Large intestine (tissue), 3 donors: ENCODE results near the gene RAPGEF1. TPM values are rescaled to one million over a fixed set of nuclear protein-coding genes. Genes with fewer than 3 reads are reported as not detected.

Experiments used
- DNase-seq, 2 donors: peaks; one replicate each; pipeline versions ENCODE4 v3.0.0 to v3.0.0-alpha.2; 2013
- H3K27ac ChIP-seq: one replicate; pipeline ENCODE4 v1.5.1; 2013; ENCODE audit warnings: low read length
- H3K27me3 ChIP-seq: 2 replicates; pipeline ENCODE4 v1.6.1; 2013; ENCODE audit warnings: low read length; ENCODE audit not compliant: control insufficient read depth, insufficient read depth
- H3K36me3 ChIP-seq: 2 replicates; pipeline ENCODE4 v1.6.1; 2013; ENCODE audit warnings: low read length; ENCODE audit not compliant: control insufficient read depth, insufficient read depth
- H3K4me1 ChIP-seq: one replicate; pipeline ENCODE4 v1.6.1; 2013; ENCODE audit warnings: low read length; ENCODE audit not compliant: control insufficient read depth, insufficient read depth
- H3K4me3 ChIP-seq: one replicate; pipeline ENCODE4 v1.5.1; 2013; ENCODE audit warnings: low read length
- H3K9me3 ChIP-seq: one replicate; pipeline ENCODE4 v1.6.1; 2013; ENCODE audit warnings: mild to moderate bottlenecking, low read depth, low read length, moderate library complexity; ENCODE audit not compliant: control insufficient read depth
- WGBS: methylation state at CpG from one replicate; pipeline ENCODE4 v1.1.5; 2013; ENCODE audit warnings: low lambda C conversion rate; ENCODE audit not compliant: insufficient coverage; 5-methylcytosine and 5-hydroxymethylcytosine counted together
- polyA plus RNA-seq: library from polyadenylated mRNA; unstranded; fragments of 120-200 nt; gene quantifications from one replicate; pipeline ENCODE4 v1.2.1, GENCODE V29; 2013

Gene RAPGEF1
- polyA plus RNA-seq, 1 donor: 39.7 TPM

GRCh38 chr9:131616983-131617604 lies 122.8 kb downstream of the RAPGEF1 start:
- Histone ChIP-seq H3K4me1 (no peaks in the 10 kb centered on the region), H3K36me3 (peaks cover 93% of the 10 kb centered on the region), H3K27ac (no peak overlapping the region), H3K4me3 (no peak overlapping the region), H3K9me3 (no peaks in the 10 kb centered on the region), H3K27me3 (no peaks in the 10 kb centered on the region)
- DNase-seq: no peak
- 78% methylated on average over 8 of the region's 10 CpGs for WGBS

GRCh38 chr9:131614340-131614915 lies 125.4 kb downstream of the RAPGEF1 start:
- Histone ChIP-seq H3K27ac (no peak overlapping the region), H3K36me3 (peaks cover 78% of the 10 kb centered on the region)
- DNase-seq: no peak

GRCh38 chr9:131613921-131614320 lies 126.0 kb downstream of the RAPGEF1 start:
- Histone ChIP-seq H3K36me3 (peaks cover 76% of the 10 kb centered on the region), H3K9me3 (no peaks in the 10 kb centered on the region), H3K27me3 (no peaks in the 10 kb centered on the region), H3K4me3 (no peak overlapping the region), H3K4me1 (peaks cover 5% of the 10 kb centered on the region), H3K27ac (no peak overlapping the region)
- no peak for DNase-seq
- no CpG with 5 or more reads among the region's 8 CpGs for WGBS

More at GRCh38 chr9:131614340-131614915, 125.4 kb downstream of the RAPGEF1 start:
- no peak overlapping the region for H3K4me3 ChIP-seq
- peaks cover under 1% of the 10 kb centered on the region for H3K4me1 ChIP-seq
- no peaks in the 10 kb centered on the region for H3K27me3 ChIP-seq
- WGBS: 100% methylated on average over 2 of the region's 8 CpGs
- no peaks in the 10 kb centered on the region for H3K9me3 ChIP-seq

- DNase-seq: no peak
- peaks cover 72% of the 10 kb centered on the region for H3K36me3 ChIP-seq
- WGBS: 100% methylated on average over 2 of the region's 7 CpGs
- no peaks in the 10 kb centered on the region for H3K27me3 ChIP-seq
- peaks cover 11% of the 10 kb centered on the region for H3K4me1 ChIP-seq
- H3K9me3 ChIP-seq: no peaks in the 10 kb centered on the region
- no peak overlapping the region for H3K4me3 ChIP-seq
- H3K27ac ChIP-seq: no peak overlapping the region
These were observed 127.0 kb downstream of the RAPGEF1 start for GRCh38 chr9:131612851-131613250.

GRCh38 chr9:131611586-131612315 lies 128.1 kb downstream of the RAPGEF1 start:
- no peak for DNase-seq
- Histone ChIP-seq H3K27ac (no peak overlapping the region), H3K4me3 (no peak overlapping the region), H3K36me3 (peaks cover 68% of the 10 kb centered on the region), H3K9me3 (no peaks in the 10 kb centered on the region), H3K4me1 (peaks cover 16% of the 10 kb centered on the region), H3K27me3 (no peaks in the 10 kb centered on the region)
- WGBS: 100% methylated on average over 1 of the region's 11 CpGs

GRCh38 chr9:131610231-131610761 lies 129.6 kb downstream of the RAPGEF1 start:
- DNase-seq: peak; percentile 26 to 38
- peaks cover 61% of the 10 kb centered on the region for H3K36me3 ChIP-seq
- H3K9me3 ChIP-seq: no peaks in the 10 kb centered on the region
- no peak overlapping the region for H3K4me3 ChIP-seq
- WGBS: 100% methylated on average over 2 of the region's 7 CpGs
- H3K27ac ChIP-seq: peak overlapping the region; percentile 73
- H3K4me1 ChIP-seq: peaks cover 16% of the 10 kb centered on the region
- no peaks in the 10 kb centered on the region for H3K27me3 ChIP-seq

- whole genome bisulfite sequencing: no CpG with 5 or more reads among the region's 14 CpGs
- H3K36me3 ChIP-seq: peaks cover 62% of the 10 kb centered on the region
- H3K9me3 ChIP-seq: no peaks in the 10 kb centered on the region
- no peaks in the 10 kb centered on the region for H3K27me3 ChIP-seq
- H3K4me1 ChIP-seq: peaks cover 16% of the 10 kb centered on the region
- H3K27ac ChIP-seq: peak overlapping the region; percentile 73
- no peak for DNase-seq
- H3K4me3 ChIP-seq: no peak overlapping the region
These were observed 130.6 kb downstream of the RAPGEF1 start for GRCh38 chr9:131609099-131609830.

- Histone ChIP-seq H3K36me3 (peaks cover 62% of the 10 kb centered on the region), H3K27me3 (no peaks in the 10 kb centered on the region), H3K9me3 (no peaks in the 10 kb centered on the region), H3K4me3 (no peak overlapping the region), H3K4me1 (peaks cover 16% of the 10 kb centered on the region), H3K27ac (peak overlapping the region; percentile 73)
- peak; percentile 33 to 46 for DNase-seq
- WGBS: 80% methylated on average over 2 of the region's 12 CpGs
These were observed 131.3 kb downstream of the RAPGEF1 start for GRCh38 chr9:131608493-131609037.

- DNase-seq: no peak
- Histone ChIP-seq H3K4me1 (peaks cover 16% of the 10 kb centered on the region), H3K27ac (peak overlapping the region; percentile 58), H3K36me3 (peaks cover 60% of the 10 kb centered on the region), H3K9me3 (no peaks in the 10 kb centered on the region), H3K4me3 (no peak overlapping the region), H3K27me3 (no peaks in the 10 kb centered on the region)
- WGBS: no CpG with 5 or more reads among the region's 8 CpGs
These were observed 132.3 kb downstream of the RAPGEF1 start for GRCh38 chr9:131607591-131607990.
